Activated CD4-positive, alpha-beta T cell treated with anti-CD3 and anti-CD28 coated beads for 48 hours (primary cell): ENCODE measurements around the gene TEX26.

Experiments used
- DNase-seq: peaks from one replicate; pipeline ENCODE4 v3.0.0-alpha.2; 2020

Gene TEX26

GRCh38 chr13:30932481-30933353 is at the start of gene TEX26:
TEX26 (plus strand) TSS chr13:30932656; CDS start chr13:30932716, 60 bp downstream.
- DNase-seq: no peak

DNA sequence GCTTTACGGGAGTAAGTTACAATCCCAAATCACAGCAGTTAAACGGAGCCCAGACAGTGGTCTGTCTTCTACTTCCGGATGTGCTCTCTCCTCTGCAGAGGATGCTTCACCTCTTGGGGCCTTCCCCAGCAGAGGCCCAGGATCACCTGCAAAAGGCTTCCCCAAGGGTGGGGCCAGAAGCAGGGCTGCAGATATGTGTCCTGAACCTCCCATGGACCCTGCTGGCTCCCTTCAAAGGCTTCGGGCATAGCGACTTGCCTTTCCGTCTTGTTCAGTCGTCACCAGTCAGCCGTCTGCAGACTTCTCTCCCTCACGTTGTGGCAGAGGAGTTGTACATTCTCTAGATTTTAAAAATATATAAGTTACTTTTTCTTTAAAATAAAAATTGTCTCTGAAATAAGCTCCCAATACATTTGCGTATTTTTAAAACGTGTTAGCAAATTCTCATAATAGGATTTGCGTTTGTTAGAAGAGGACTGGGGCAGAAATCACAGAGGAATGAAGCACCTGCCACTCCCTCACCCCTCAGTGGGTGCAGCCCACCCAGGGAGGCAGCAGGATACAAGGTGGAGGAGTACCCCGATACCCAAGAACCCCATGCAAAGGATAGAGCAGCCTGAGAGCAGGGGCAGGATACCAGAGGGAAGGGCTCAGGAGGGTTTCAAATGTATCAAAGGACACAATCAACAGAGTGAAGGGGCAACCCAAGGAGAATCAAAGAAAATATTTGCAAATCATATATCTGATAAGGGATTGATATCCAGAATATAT is 49.3 kb upstream of the TEX26 start:
- no peak for DNase-seq

- DNase-seq: no peak
Measured at GRCh38 chr13:30884543-30884942, 47.9 kb upstream of the TEX26 start.

- no peak for DNase-seq
Measured at GRCh38 chr13:30889196-30889690, 43.2 kb upstream of the TEX26 start.

GRCh38 chr13:30892966-30893365 is 39.5 kb upstream of the TEX26 start:
- DNase-seq: peak; percentile 64

- no peak for DNase-seq
Measured at GRCh38 chr13:30895773-30896172, 36.7 kb upstream of the TEX26 start.

DNA sequence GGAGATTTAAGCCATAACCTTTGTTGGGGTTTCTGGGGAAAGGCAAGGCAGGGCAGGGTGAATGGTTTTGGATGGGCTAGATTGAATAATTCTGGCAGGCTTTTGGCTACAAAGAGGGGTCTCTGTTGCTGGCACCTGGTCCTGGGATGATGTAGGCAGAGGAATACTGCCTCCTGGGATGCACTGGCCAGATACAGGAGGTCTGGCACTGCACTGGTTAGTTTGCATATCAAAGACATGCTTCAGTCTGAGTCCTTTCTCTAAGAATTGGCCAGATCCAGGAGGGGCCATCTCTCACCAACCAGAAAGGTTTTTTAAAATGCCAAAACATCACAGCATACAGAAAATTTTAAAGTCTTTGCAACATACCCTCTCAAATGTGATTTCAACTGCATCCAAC is 34.4 kb upstream of the TEX26 start:
- DNase-seq: no peak

DNA sequence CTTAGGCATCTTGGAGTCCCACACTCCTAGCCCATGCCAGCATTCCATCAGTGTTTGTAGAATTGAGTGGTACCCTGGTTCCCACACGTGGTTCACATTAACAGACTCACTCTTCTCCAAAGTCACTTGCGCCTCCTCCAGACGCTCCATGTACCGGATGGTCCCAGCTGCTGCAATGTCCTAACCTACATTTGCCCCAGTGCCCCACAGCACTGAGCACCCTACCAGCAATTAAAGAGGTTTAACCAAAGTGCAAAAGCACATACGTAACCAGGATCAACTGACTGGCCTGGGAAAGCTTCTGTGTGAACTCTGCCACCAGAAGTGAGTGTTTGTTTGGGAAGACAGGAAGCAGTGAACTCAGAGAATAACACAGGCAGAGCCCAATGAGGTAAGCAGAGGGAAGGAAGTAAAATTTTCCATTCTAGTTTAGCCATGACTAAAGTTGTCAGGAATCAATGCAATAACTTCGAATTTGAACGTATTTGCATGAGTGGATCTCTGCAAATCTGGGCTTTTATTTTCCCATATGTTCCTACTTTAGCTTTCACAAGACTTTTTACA is 33.7 kb upstream of the TEX26 start:
- peak; percentile 41 for DNase-seq

- no peak for DNase-seq
Measured at GRCh38 chr13:30900436-30900835, 32.0 kb upstream of the TEX26 start.

DNA sequence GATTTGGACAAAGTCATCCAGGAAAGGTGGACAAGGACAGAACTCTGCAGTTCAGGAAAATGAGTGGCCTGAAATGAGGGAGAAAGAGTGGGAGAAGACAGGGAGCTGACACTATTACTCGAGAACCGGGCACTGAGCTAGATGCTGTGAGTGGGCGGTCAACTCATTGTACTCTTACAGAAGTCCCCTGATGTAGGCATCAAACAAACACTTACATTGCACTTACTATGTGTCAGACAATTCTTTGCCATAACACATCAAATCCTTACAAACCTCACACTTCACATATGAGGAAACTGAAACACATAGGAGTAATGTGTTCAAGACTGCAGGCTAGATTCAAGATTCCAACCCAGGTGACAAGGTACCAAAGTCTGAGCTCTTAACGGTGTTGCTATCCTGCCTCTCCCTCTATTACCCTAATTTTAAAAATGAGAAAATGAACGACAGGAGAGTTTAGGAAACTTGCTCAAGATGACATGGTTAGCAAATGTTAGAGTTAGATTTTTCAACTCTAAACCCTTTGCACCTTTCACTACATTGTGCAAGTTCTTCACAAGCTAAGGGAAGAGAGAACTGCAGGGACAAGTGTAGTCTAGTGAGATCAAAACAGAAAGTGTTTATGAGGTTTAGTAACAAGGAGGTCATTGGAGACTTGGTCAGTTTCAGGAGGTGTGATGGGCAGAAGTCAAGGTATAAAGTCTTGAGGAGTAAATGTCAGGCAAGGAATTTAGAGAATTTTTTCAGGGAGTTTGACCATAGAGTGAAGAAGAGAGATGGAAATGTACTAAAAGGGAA is 31.3 kb upstream of the TEX26 start:
- peak; percentile 36 for DNase-seq

DNA sequence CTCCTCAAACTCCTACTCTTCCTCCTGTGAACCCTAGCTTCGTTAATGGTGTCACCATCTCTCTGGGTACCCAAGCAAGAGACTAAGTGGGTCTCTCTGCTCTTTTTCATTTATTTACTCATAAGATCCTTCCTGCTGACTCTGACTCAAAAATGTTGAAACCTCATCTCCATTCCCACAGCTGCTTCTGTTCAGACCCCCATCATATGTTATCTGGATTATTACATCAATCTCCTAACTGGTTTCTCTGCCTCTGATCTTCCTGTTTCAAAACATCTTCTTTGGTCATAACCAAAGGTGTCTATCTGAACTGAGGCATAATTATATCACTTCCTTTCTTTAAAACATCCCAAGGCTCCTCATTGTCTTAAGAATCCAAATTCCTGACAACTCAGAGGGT is 28.4 kb upstream of the TEX26 start:
- DNase-seq: no peak

DNA sequence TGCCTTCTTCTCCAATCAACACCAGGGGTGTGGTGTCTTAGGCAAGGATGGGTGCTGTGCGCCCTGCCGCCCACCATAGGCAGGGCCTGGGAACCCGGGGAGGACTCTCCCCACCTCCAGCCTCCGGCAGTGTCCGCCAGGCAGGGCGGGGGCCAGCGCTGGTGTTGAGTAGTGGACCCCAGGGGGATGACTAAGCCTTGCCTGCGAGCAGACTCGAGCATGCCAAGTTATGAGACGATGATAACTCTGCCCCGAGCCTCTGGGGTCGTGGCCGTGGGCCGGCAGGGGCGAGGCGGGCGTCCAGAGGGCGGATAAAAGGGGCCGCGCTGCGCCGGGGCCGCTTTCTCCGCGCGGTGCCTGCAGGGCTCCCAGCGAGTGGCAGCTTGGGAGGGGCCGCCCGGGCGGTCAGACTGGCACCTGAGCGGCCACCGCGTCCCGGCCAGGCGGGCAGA is 26.5 kb upstream of the TEX26 start, which contains the start of gene MEDAG:
Gene MEDAG, plus strand, starts transcription at position 340 of the 452 bp plus-strand sequence. CDS start 245 bp downstream, outside the sequence.
- DNase-seq: no peak

DNA sequence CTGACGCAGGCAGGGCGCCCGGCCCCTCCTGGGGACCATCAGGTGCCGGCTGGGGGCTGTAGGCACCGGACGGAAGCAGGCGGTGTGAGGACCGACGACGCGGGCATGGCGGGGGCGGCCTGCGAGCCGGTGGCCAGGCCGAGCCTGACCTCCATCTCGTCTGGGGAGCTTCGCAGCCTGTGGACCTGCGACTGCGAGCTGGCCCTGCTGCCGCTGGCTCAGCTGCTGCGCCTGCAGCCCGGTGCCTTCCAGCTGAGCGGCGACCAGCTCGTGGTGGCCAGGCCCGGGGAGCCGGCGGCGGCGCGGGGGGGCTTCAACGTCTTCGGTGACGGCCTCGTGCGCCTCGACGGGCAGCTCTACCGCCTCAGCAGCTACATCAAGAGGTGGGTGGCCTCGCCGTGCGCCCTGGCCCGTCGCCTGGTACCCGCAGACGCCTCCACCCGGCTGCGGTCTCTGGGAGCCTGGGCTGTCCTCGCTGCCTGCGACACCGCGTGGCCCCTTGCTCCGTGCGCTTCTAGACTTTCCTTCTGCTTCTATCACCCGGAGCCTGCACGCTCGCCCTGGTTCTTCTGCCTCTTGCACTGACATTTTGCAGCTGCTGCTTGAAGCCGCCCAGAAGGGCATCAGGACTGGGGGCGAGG is 25.9 kb upstream of the TEX26 start:
- peak; percentile 22 for DNase-seq

- no peak for DNase-seq
Measured at GRCh38 chr13:30907121-30907861, 25.2 kb upstream of the TEX26 start.

GRCh38 chr13:30908416-30908980 is 24.0 kb upstream of the TEX26 start:
- DNase-seq: no peak

- DNase-seq: no peak
Measured at GRCh38 chr13:30910676-30911075, 21.8 kb upstream of the TEX26 start.

DNA sequence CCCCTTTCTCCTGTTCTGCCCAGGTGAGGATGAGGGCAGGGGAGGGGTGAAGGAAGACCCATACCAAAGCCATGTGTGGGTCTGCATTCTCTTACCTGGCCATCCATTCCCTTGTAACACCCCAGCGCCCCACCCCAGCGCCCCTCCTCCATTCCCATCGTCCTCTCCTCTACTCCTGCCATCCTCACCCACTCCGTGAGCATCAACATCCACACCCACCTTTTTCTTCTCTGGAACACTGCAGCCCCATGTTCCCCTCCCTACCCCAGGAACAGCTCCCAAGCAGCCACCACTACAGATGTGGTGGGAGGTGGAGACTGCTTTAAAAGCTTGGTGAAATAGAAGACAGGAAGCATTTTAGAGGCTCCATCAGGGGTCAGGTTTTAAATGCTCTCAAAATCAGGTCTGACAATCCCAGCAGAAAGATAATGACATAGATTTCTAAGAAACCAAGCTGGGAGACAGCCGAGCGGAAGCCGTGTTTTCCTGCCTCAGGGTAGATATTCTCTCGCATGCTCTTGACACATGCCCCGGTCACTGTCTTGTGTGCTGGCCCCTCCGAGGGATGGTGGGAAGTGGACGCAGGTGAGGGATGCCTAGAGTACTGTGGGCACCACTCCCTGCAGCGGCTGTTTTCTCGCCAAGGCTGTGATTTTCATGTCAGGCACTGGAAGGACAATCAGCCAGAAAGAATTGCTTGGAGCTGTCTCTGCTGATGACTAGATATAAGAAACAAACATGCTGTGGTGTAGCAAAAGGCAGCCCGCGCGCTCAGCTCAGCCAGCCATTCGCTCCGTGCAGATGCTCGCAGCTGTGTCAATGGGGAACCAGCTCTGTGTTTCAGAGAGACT is 16.5 kb upstream of the TEX26 start:
- no peak for DNase-seq

DNA sequence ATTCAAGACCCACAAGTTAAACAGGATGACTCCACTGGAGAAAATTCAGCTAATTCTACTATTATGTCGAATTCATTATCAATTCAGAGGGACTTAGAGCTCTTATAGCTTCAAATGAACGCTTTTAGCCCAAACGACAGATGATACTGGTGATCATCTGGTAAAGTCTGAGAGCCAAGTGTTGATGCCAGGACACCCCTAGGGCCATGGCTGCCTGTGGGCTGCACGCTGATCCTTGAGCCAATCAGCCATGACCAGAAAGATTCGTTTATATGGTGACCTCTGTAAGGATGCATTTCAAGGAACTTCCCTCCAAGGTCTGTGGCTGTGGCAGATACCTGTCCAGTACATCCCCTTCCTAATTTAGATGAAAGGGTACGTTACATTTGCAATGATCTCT is 15.5 kb upstream of the TEX26 start:
- no peak for DNase-seq

DNA sequence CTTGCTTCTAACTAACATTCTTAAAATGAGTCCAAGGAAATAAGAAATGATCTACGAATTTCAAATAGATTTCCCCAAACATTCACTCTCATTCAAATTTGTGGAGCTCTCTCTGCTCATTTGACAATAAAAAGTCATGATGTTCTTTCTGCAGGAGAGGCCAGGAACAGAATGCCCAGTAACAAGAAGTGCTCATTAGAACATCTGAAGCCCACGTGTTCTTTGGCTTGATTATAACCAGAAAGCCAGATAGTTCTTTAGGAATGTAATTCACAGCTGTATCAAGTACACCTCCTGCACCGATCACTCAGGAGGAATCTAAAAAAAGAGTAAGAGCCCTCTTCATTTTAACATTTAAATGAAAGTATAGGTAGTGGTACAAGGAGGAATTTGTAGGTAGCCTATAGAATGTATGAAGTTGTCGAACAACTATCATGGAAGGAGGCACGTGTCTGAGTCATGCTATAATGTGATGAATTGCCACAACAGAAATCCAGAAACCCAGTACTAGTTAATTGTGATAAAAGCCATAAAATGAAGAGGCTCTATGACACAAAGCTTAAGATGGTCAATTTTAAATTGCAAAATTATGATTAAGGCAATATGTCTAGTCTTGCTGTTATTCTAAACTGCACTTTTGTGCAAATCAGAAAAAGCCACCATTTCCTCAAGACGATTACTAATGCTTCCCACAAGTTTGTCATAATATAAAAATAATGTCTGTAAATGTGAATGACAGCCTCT is 13.6 kb upstream of the TEX26 start:
- DNase-seq: no peak
